Stimulated activated CD8-positive, alpha-beta memory T cell treated with anti-CD3 and anti-CD28 coated beads, Interleukin-15, amount 100 ng/mL, for 24 hours (primary cell): ENCODE data around the gene UBP1.
"Not testable (repeated sequence)": the region's sequence is repeated elsewhere in the genome, so short reads cannot be mapped to it uniquely, and the experiment has no call there.

Source experiments
- DNase-seq: peaks from one replicate; pipeline ENCODE4 v3.0.0-alpha.2; 2020; ENCODE audit warnings: low read depth

UBP1 gene

DNA sequence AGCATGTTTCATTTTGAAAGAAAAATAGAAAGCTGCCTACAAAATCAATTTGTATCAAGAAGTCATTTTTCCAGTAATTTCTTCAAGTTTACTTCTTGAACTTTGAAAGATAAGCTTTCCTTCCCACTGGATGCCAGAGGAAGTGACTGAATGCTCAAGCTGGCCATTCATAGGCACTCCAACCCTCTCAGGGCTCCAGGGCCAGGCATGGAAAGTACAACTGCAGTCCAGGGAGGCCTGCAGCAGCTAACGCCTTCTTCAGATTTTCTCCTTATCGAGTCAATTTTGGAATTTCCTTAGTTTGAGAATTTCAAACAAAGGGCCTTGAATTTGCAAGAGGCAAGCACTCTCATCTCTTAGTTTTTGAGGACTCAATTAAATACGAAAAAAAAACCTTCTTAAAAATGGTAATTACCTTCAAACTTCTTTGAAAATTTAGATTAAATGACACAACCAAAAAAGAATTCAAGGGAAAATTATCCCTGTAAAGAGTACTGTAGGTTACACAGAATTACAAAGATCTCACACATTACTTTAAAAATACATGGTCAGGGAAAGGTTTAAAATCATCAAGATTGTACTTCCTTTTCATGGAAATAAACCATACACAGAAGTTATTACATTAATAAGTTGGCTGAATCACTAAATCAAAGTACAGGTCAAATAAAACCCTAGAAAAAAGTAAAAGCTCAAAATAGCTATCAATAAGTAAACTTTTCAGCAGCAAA is 2.5 kb downstream of the UBP1 start:
- no peak for DNase-seq

DNA sequence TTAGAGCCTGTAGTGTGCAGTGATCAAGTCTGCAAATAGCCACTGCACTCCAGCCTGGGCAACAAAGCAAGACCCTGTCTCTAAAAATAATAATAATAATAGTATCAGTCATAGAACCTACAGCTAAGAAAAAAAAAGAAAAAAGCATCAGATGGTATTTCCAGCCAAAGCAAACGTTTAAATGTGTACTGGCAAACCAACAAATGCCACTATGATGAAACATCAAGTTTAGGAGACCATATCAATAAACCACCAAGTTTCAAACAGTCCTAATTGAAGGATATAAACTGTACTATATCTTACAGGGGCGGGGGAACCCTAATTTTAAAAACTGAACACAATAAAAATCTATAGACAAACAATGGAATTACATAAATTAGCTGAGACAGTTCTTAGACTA is 6.4 kb downstream of the UBP1 start:
- no peak for DNase-seq

DNA sequence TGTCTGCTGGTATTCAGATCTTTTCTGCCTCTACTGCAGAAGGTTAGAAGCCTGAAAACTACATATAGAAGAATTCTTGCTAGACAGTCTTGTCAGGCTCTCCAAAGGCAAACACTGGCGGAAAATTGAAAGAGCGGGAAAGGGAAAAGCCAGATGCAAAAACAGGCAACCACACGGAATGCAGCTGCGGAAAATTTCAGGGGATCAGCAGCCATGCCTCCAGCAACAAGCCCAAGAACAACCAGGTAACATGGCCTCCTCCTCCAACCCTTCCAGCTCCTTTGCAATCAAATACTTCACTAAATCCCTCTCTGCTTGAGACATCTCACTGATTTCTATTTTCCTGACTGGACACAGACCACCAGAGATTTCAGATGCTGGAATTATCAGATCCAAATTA is 9.6 kb downstream of the UBP1 start:
- DNase-seq, result no peak

- no peak for DNase-seq
These were observed 10.1 kb downstream of the UBP1 start for GRCh38 chr3:33430061-33430460.

DNA sequence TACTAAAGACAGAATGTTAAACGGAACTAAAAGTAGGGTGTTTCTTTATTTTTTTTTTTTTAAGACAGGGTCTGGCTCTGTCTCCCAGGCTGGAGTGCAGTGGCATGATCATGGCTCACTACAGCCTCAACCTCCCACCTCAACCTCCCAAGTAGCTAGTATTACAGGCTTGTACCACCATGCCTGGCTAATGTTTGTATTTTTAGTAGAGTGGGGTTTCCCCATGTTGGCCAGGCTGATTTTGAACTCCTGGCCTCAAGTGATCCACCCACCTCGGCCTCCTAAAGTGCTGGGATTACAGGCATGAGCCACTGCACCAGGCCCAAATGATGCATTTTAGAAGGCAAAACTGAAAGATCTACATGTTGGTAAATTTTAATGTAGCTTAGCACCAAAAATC is 10.9 kb downstream of the UBP1 start:
- DNase-seq, result not testable (repeated sequence)

DNA sequence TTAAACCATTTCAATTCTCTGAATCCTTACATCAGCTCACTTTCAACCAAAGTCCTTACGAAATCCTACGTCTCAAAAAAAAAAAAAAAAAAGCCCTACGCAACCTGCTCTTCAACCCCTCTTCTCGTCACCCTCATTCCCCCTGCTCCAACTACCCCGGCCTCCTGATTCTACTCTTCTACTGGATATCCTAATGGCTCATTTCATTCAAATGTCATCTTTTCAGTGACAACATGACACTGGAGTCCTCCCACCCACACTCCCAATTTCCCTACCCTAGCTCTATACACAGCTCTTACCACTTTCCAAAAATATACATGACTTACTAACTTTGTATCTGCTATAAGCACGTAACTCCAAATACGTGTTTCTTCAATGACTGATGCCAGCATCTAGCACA is 11.5 kb downstream of the UBP1 start:
- no peak for DNase-seq

DNA sequence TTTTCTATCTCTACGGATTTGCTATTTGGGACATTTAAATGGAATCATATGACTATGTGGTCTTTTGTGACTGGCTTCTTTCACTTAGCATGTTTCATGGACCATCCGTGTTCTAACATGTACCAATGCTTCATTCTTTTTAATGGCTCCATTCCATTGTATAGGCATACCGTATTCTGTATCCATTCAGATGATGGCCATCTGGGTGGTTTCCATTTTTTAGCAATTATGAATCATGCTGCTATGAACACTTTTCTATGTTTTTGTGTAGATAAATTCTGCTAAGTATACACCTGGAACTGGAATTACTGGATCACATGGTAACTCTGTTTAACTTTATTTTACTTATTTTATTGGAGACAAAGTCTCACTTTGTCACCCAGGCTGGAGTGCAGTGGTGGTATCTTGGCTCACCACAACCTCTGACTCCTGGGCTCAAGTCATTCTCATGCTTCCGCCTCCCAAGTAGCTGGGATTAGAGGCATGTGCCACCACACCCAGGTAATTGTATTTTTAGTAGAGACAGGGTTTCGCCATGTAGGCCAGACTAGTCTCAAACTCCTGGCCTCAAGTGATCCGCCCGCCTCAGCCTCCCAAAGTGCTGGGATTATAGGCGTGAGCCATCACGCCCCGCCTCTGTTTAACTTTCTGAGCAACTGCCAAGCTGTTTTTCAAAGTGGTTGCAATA is 13.4 kb downstream of the UBP1 start:
- no peak for DNase-seq

DNA sequence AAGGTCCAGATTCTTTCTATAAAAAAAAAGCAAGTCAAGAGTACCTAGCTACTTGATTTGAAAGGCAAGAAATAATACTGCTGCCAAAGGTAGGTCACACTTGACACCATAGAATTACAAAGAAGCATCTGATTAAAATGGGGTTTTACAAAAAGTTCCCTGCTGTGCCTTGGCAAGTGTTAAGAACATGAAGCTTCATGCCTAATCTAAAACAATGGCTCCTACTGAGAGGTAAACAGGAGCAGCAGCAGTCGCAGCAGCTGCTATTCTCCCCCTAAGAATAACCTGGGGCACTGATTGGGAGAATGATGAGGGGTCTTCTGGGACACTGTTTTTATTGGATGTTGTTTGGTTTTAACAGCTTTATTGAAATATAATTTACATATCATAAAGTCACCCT is 14.1 kb downstream of the UBP1 start:
- DNase-seq, result no peak

DNA sequence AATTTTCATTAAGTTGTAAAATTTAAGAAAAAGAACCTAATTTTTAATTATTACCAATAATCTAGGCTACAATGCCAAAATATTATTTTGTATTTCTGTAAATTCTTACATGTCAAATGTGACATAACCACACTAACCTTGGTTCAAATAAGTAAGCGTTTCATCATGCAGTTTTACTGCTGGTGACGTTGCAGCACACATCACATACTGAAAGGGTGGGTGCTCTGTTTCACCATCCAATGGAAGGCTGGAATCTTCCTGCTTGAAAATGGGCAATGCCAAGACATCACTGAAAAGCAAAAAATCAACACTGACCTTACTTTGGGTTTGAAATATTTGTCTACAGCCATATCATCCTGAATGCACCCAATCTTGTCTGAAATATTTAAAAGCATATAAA is 14.8 kb downstream of the UBP1 start:
- DNase-seq, result no peak

GRCh38 chr3:33424606-33425452 is 15.4 kb downstream of the UBP1 start:
- DNase-seq, result no peak

DNA sequence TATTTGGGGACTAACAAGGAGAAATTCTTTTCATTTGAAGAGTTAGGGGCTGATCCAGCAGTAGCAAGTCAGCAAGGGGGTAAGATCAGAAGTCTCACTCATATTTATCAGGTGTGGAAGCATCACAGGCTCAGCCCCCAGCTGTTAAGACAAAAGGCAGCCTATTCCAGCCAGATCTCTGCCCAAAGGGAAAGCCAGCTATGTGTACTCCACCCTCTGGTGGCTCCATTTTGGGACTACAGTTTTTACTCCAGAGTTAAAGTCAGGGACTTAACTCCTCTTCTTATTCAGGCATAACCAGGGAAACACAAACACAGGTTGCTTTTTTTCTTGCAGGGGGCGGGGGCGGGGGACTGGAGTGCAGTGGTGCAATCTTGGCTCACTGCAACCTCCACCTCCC is 19.2 kb downstream of the UBP1 start:
- DNase-seq, result no peak

GRCh38 chr3:33419948-33420347 is 20.3 kb downstream of the UBP1 start:
- no peak for DNase-seq

DNA sequence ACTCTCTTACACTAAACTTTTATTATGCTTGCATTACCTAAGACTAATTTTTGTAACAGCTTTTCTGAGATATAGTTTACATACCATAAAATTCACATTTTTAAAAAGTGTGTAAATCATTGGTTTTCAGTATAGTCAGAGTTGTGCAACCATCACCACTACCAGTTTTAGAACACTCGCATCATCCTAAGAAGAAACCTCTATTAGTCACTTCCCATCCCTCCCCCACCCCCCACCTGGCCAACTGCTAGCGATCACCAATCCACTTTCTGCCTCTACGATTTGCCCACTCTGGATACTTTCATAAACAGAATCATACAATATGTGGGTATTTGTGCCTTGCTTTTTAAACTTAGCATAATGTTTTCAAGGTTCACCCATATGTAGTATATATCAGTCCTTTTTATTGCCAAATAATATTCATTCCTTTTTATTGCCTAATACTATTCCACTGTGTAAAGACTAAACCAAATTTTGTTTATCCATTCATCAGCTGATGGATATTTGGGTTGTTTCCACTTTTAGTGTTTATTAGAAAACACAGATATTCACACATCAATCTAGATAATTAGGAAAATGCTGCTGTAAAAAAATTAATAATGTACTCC is 23.0 kb downstream of the UBP1 start:
- no peak for DNase-seq

DNA sequence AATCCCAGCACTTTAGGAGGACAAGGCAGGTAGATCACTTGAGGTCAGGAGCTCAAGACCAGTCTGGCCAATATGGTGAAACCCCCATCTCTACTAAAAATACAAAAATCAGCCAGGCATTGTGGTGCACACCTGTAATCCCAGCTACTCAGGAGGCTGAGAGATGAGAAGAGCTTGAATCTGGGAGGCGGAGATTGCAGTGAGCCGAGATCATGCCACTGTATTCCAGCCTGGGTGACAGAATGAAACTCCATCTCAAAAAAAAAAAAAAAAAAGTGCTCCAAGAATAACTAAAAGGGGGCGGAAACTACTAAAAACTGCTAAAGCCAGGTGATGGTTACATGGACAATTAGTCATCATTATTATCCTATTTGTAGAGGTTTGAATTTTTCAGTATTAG is 29.4 kb downstream of the UBP1 start:
- not testable (repeated sequence) for DNase-seq

DNA sequence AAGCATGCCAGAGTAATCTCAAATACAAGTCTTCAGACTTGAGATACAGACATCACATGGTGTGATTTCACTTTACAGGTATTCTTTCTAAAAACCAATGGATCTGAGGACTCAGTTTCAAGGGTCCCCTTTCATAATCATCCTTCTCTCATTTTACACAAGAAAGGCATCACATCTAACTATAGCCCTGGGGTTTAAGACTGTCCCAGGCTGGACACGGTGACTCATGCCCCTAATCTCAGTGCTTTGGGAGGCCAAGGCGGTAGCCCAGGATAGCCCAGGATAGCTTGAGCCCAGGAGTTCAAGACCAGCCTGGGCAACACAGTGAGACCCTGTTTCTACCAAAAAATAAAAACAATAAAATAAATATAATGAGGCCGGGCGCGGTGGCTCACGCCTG is 36.4 kb downstream of the UBP1 start:
- no peak for DNase-seq

DNA sequence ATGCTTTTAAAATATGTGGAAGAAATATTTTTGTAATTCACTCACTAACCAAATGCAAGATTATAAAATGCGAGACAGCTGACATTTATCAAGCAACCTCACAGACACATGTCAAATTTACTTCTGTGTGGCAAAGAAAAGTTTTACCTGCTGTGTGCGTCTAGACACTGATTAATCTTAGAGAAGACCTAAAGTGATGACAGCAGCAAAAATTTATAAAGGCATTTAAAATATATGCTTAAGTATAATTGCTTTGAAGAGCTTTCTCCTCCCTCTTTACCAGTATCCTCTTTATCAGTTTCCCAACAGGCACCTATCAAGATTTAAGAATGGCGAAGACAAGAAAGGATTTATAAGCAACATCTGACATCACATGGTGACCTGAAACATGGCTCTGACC is 37.3 kb downstream of the UBP1 start:
- DNase-seq, result no peak

- DNase-seq, result no peak
These were observed 38.4 kb downstream of the UBP1 start for GRCh38 chr3:33401781-33402180.

GRCh38 chr3:33398410-33398809 is 41.8 kb downstream of the UBP1 start:
- no peak for DNase-seq

DNA sequence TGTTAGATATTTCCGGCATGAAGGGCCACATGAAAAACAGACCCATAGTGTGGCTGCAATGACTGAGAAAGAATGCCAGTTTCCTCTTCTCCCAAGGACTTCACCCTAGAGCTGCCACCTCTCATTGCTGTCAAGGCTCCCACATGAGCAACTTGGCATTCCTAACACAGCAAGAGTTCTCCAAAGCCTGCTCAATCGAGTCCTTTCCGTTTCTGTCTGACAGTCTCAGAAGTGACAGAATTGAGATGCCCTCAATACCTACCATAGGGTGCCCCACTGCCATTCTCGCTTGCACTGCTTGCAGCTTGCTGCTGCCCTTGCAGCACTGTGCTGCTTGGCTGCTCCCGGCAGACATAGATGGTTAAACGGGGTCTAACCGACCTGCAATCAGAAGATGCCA is 44.3 kb downstream of the UBP1 start:
- no peak for DNase-seq

- DNase-seq, result no peak
These were observed 45.7 kb downstream of the UBP1 start for GRCh38 chr3:33394403-33395054.

GRCh38 chr3:33392703-33393125 is 47.5 kb downstream of the UBP1 start:
- no peak for DNase-seq

DNA sequence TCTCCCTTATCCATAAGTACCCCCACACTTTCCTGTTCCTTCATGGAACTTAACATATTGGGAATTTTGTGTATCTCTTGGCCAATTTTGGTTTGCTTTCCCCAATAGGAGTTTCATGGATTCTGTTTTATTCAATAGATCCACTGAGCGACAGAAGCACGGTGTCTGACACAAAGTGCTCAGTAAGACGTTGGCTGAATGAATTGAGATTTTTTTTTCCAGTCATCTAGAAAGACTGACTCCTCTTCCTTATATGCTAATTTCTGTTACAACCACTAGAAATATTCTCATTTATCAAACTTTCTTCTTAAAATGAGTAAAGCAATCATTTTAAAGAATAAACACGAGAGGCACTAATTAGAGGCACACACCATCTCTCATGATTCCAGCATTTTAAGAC is 48.1 kb downstream of the UBP1 start:
- DNase-seq, result no peak
